HFFc6 (cell line): Measurements from ENCODE around the gene ZNF564. TPM values are rescaled to one million over a fixed set of nuclear protein-coding genes. Genes with fewer than 3 reads are reported as not detected.
A peak's percentile ranks its signal among the peaks of the same experiment; 100 is the strongest.
"Not testable (repeated sequence)": the region's sequence is repeated elsewhere in the genome, so short reads cannot be mapped to it uniquely, and the experiment has no call there.

Experiments
- DNase-seq: peaks from one replicate; pipeline ENCODE4 v3.0.0-alpha.2; 2018
- H3K27ac Mint-ChIP-seq: 2 replicates; pipeline ENCODE4 v1.8.0; 2020; ENCODE audit warnings: mild to moderate bottlenecking, mixed read lengths
- H3K27me3 Mint-ChIP-seq: 2 replicates; pipeline ENCODE4 v1.8.0; 2021; ENCODE audit warnings: mild to moderate bottlenecking, moderate library complexity, mixed read lengths; ENCODE audit not compliant: insufficient read depth
- H3K36me3 Mint-ChIP-seq: 2 replicates; pipeline ENCODE4 v1.8.0; 2021; ENCODE audit warnings: low read depth, mixed read lengths
- H3K4me1 Mint-ChIP-seq: 2 replicates; pipeline ENCODE4 v1.8.0; 2020; ENCODE audit warnings: low read depth, mixed read lengths
- H3K4me3 Mint-ChIP-seq: 2 replicates; pipeline ENCODE4 v1.8.0; 2020; ENCODE audit warnings: mild to moderate bottlenecking, moderate library complexity, mixed read lengths
- H3K9me3 Mint-ChIP-seq: 2 replicates; pipeline ENCODE4 v1.8.0; 2020; ENCODE audit warnings: mild to moderate bottlenecking, mixed read lengths
- CTCF ChIP-seq: fragments of 200-600 bp; sonication (generic); IDR thresholded peaks from 2 replicates; pipeline ENCODE4 v1.5.0; 2021; ENCODE audit warnings: antibody characterized with exemption, mild to moderate bottlenecking
- total RNA-seq, 6 experiments: library from RNA; stranded (reverse); fragmentation: NEBNext Ultra II Directional; extraction: Animal tissue kit (Norgen Biotek cat#: 25700); gene quantifications; 2 replicates in 1 of 6; 3 replicates in 5 of 6; pipeline ENCODE4 v1.2.3, GENCODE V29; 2021

The ZNF564 gene
- total RNA-seq, 6 experiments from 2014 or later = 3.5 to 4.7 (median 4.2) TPM

DNA sequence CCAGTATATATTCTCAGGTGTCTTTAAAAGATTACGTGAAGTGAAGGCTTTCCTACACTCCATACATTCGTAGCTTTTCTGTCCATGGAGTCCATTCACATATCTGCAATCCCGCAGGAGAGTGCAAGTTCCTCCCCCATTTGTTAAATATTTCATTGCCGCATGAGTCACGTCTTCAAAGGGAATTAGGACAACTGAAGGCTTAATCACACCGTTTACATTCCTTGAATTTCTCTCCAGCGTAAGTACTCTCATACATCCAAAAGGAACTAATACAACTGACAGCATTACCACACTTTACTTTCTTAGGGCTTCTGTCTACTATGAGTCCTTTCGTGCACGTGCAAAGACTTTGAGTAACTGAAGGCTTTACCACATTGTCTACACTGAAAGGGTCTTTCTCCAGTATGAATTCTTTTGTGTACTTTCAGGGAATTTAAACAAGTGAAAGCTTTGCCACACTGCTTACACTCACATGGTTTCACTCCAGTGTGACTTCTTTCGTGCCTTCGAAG lies 29.0 kb upstream of the ZNF564 start:
- no peaks in the 10 kb centered on the region; the same call in 1 of the 2 replicates for H3K27me3 Mint-ChIP-seq
- peak overlapping the region; percentile 9; the same call in 1 of the 2 replicates for H3K27ac Mint-ChIP-seq
- peaks cover 11% of the 10 kb centered on the region for H3K4me1 Mint-ChIP-seq
- H3K4me3 Mint-ChIP-seq = 0 out of 2 replicates have a peak overlapping the region, but pooled peaks have one; percentile 19
- TF ChIP-seq CTCF = no peak
- H3K36me3 Mint-ChIP-seq = peaks cover 73% of the 10 kb centered on the region
- DNase-seq = peak; percentile 50
- peaks cover 78% of the 10 kb centered on the region for H3K9me3 Mint-ChIP-seq

DNA sequence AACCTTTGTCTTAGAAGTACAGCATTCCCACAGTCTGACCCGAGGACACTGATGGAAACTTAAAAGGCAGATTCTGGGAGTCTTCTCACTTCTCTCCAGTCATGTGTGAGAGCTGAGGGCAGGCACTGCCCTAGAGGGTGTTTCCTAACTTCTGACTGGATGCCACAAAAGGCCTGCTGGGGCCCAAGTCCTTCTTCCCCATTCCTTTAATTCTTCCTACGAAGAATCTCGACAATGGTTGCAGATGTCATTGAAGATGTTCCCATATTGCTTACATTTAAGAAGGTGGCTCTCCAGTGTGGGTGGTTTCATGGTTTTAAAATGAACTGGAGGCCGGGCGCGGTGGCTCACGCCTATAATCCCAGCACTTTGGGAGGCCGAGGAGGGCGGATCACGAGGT lies 27.4 kb upstream of the ZNF564 start:
- Mint-ChIP-seq H3K9me3 (peaks cover 81% of the 10 kb centered on the region), H3K27ac (no peak overlapping the region), H3K36me3 (peaks cover 80% of the 10 kb centered on the region), H3K27me3 (no peaks in the 10 kb centered on the region; the same call in none of the 2 replicates), H3K4me1 (peaks cover 11% of the 10 kb centered on the region), H3K4me3 (no peak overlapping the region)
- TF ChIP-seq CTCF = no peak
- no peak for DNase-seq

- peaks cover 42% of the 10 kb centered on the region for H3K36me3 Mint-ChIP-seq
- H3K4me3 Mint-ChIP-seq = no peak overlapping the region
- H3K4me1 Mint-ChIP-seq = no peaks in the 10 kb centered on the region
- no peak overlapping the region for H3K27ac Mint-ChIP-seq
- peaks cover 38% of the 10 kb centered on the region for H3K9me3 Mint-ChIP-seq
- H3K27me3 Mint-ChIP-seq = peaks cover 4% of the 10 kb centered on the region
- DNase-seq = no peak
- no peak for TF ChIP-seq CTCF
Observed at GRCh38 chr19:12574036-12574435, 22.8 kb upstream of the ZNF564 start.

DNA sequence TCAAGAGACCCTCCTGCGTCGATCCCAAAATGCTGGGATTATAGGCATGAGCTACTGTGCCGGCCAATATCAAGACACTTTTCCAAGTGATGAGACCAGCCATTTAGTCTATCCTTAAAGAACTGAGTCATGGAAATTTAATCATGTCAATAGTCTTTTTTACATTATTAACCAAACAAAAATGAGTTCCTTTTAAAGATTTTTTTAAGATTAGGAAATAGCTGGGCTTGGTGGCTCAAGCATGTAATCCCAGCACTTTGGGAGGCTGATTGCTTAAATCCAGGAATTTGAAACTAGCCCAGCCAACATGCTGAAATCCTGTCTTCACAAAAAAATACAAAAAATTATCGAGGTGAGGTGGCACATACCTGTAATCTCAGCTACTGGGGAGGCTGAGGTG lies 16.7 kb upstream of the ZNF564 start:
- H3K4me3 Mint-ChIP-seq = no peak overlapping the region
- no peaks in the 10 kb centered on the region for H3K9me3 Mint-ChIP-seq
- TF ChIP-seq CTCF = no peak
- no peaks in the 10 kb centered on the region for H3K36me3 Mint-ChIP-seq
- DNase-seq = peak; percentile 4
- H3K27me3 Mint-ChIP-seq = peaks cover 4% of the 10 kb centered on the region
- no peak overlapping the region for H3K27ac Mint-ChIP-seq
- peaks cover 8% of the 10 kb centered on the region for H3K4me1 Mint-ChIP-seq

- H3K4me3 Mint-ChIP-seq, DNase-seq, H3K27me3 Mint-ChIP-seq, H3K4me1 Mint-ChIP-seq, H3K36me3 Mint-ChIP-seq, H3K9me3 Mint-ChIP-seq, H3K27ac Mint-ChIP-seq: not testable (repeated sequence)
Observed at GRCh38 chr19:12566380-12566779, 15.1 kb upstream of the ZNF564 start.

DNA sequence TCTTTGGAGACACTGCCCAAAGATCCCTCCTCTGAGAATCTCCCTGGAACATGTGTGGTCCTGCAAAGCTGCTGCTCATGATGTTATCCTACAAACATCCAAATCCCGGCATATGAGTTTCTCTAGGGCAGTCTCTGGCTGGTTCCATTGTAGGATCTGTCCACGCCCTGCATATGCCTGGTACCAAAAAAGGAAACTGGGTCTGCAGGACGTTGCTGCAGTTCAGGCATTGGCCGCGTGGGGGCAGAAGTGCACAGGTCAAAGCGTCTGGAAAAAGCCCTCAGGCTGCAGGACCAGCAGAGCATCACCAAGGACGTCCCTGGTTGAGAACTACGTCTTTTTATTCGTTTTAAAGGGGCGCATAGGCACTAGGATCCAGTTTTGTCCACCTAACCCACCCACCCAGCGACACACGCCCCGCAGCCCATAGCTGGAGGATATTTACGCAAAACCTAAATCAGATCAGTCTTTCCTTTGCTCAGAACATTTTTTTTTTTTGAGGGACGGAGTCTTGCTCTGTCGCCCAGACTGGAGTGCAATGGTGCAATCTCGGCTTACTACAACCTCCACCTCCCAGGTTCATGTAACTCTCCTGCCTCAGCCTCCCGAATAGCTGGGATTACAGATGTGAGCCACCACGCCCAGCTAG lies 12.9 kb upstream of the ZNF564 start:
- TF ChIP-seq CTCF = peak; percentile 98
- Mint-ChIP-seq H3K4me1 (peaks cover 8% of the 10 kb centered on the region), H3K9me3 (no peaks in the 10 kb centered on the region), H3K36me3 (no peaks in the 10 kb centered on the region), H3K4me3 (peak overlapping the region; percentile 55; the same call in 1 of the 2 replicates), H3K27me3 (no peaks in the 10 kb centered on the region), H3K27ac (peak overlapping the region; percentile 36; the same call in 1 of the 2 replicates)
- DNase-seq = peak; percentile 89
